GM04504 (cell line): Measurements from ENCODE around the gene MED12L.

Experiments used
- DNase-seq: peaks from one replicate; pipeline ENCODE4 v3.0.0-alpha.2; 2012; ENCODE audit warnings: low read depth

Gene MED12L

GRCh38 chr3:151459358-151459757 lies 373.9 kb downstream of the MED12L start:
- no peak for DNase-seq

- no peak for DNase-seq
These were observed 374.8 kb downstream of the MED12L start for GRCh38 chr3:151460228-151460627.

- no peak for DNase-seq
These were observed 375.4 kb downstream of the MED12L start, which contains the start of gene IGSF10 for GRCh38 chr3:151460774-151461450. Gene IGSF10, minus strand, starts transcription at chr3:151461061. Its CDS starts 2,352 bp downstream, at chr3:151458709.

GRCh38 chr3:151462278-151462780 lies 376.9 kb downstream of the MED12L start:
- no peak for DNase-seq

- DNase-seq, result no peak
These were observed 377.5 kb downstream of the MED12L start for GRCh38 chr3:151462991-151463390.

GRCh38 chr3:151467069-151467468 lies 381.6 kb downstream of the MED12L start:
- DNase-seq, result no peak

- no peak for DNase-seq
These were observed 382.9 kb downstream of the MED12L start for GRCh38 chr3:151468284-151468917.

- no peak for DNase-seq
These were observed 391.0 kb downstream of the MED12L start for GRCh38 chr3:151476344-151477018.

GRCh38 chr3:151477591-151478334 lies 392.3 kb downstream of the MED12L start:
- no peak for DNase-seq

GRCh38 chr3:151478335-151478697 lies 392.9 kb downstream of the MED12L start:
- DNase-seq, result no peak

GRCh38 chr3:151479452-151479851 lies 394.0 kb downstream of the MED12L start:
- DNase-seq, result no peak

GRCh38 chr3:151480492-151480891 lies 395.0 kb downstream of the MED12L start:
- no peak for DNase-seq

GRCh38 chr3:151483488-151483887 lies 398.0 kb downstream of the MED12L start:
- DNase-seq, result no peak

- DNase-seq, result no peak
These were observed 398.6 kb downstream of the MED12L start for GRCh38 chr3:151483961-151484520.
